IMR-90 (cell line): Measurements from ENCODE around the gene ATP5MK. TPM values are rescaled to one million over a fixed set of nuclear protein-coding genes. Genes with fewer than 3 reads are reported as not detected.

Experiments used
- ATAC-seq: fragments of 200-7000 bp; cut with Tn5 transposase; 2 replicates; pipeline ENCODE4 v1.9.1; 2020; ENCODE audit warnings: low read depth, mild to moderate bottlenecking, moderate library complexity
- Bru-seq: library from RNA; stranded (reverse); fragments of 400-500 nt; gene quantifications from one replicate; lab custom pipeline; 2021; lab: Mats Ljungman, UMichigan
- BruChase-seq, 2 experiments: library from RNA; stranded (reverse); fragments of 400-500 nt; gene quantifications; one replicate each; lab custom pipeline; 2021; lab: Mats Ljungman, UMichigan
- BruUV-seq: library from RNA; stranded (reverse); fragments of 400-500 nt; replicated peaks from 2 replicates; lab custom pipeline; 2021; lab: Mats Ljungman, UMichigan
- CTCF ChIA-PET: fragments of 300-600 bp; formaldehyde crosslinking; extraction: SDS; loops from one replicate; lab custom pipeline; 2021; ENCODE audit warnings: antibody characterized with exemption; lab: Yijun Ruan, JAX
- POLR2A ChIA-PET: fragments of 300-600 bp; sonication (Branson Sonifier 250); formaldehyde crosslinking; loops from one replicate; lab custom pipeline; 2022; ENCODE audit warnings: antibody characterized with exemption; ENCODE audit not compliant: unreplicated experiment; lab: Charles Lee
- DNase-seq: peaks from one replicate; pipeline ENCODE4 v3.0.0; 2013
- H2AFZ ChIP-seq: replicated peaks from 2 replicates; pipeline ENCODE3; 2013; ENCODE audit warnings: low read length, mild to moderate bottlenecking; ENCODE audit not compliant: poor library complexity
- H2AK5ac ChIP-seq: 2 replicates; pipeline ENCODE4 v1.6.1; 2013; ENCODE audit warnings: low read depth, low read length, inconsistent platforms
- H2AK9ac ChIP-seq: replicated peaks from 2 replicates; pipeline ENCODE3; 2013; ENCODE audit warnings: mild to moderate bottlenecking, low read depth, low read length, moderate library complexity; ENCODE audit not compliant: poor library complexity
- H2BK120ac ChIP-seq: 2 replicates; pipeline ENCODE4 v1.6.1; 2013; ENCODE audit warnings: low read depth, low read length, inconsistent platforms
- H2BK15ac ChIP-seq: 3 replicates; pipeline ENCODE4 v1.6.1; 2013; ENCODE audit warnings: low read depth, low read length, inconsistent platforms
- H2BK20ac ChIP-seq: 2 replicates; pipeline ENCODE4 v1.6.1; 2013; ENCODE audit warnings: low read depth, mild to moderate bottlenecking, inconsistent platforms, low read length, moderate library complexity
- H2BK5ac ChIP-seq: 2 replicates; pipeline ENCODE4 v1.6.1; 2013; ENCODE audit warnings: mild to moderate bottlenecking, low read depth, low read length, inconsistent platforms; ENCODE audit not compliant: poor library complexity, severe bottlenecking
- H3K14ac ChIP-seq: replicated peaks from 2 replicates; pipeline ENCODE4 v1.6.1; 2013; ENCODE audit warnings: low read depth, low read length, inconsistent platforms
- H3K18ac ChIP-seq: 2 replicates; pipeline ENCODE4 v1.6.1; 2013; ENCODE audit warnings: low read depth, low read length, control low read depth
- H3K23ac ChIP-seq: 2 replicates; pipeline ENCODE4 v1.6.1; 2013; ENCODE audit warnings: low read depth, low read length, inconsistent platforms
- H3K27ac ChIP-seq: 2 replicates; pipeline ENCODE4 v1.5.1; 2013; ENCODE audit warnings: mild to moderate bottlenecking, control low read depth, low read length; ENCODE audit not compliant: insufficient read depth
- H3K27me3 ChIP-seq: 2 replicates; pipeline ENCODE4 v1.6.1; 2013; ENCODE audit warnings: low read length; ENCODE audit not compliant: control insufficient read depth, insufficient read depth
- H3K36me3 ChIP-seq: 2 replicates; pipeline ENCODE4 v1.6.1; 2013; ENCODE audit warnings: low read length, mixed read lengths; ENCODE audit not compliant: control insufficient read depth, insufficient read depth
- H3K4ac ChIP-seq: 2 replicates; pipeline ENCODE4 v1.6.1; 2013; ENCODE audit warnings: low read depth, low read length, inconsistent platforms
- H3K4me1 ChIP-seq: 2 replicates; pipeline ENCODE4 v1.6.1; 2013; ENCODE audit warnings: low read length, mixed read lengths; ENCODE audit not compliant: control insufficient read depth, insufficient read depth
- H3K4me2 ChIP-seq: 2 replicates; pipeline ENCODE4 v1.6.1; 2013; ENCODE audit warnings: low read depth, mild to moderate bottlenecking, control low read depth, low read length, moderate library complexity
- H3K4me3 ChIP-seq: 2 replicates; pipeline ENCODE4 v1.5.1; 2013; ENCODE audit warnings: low read depth, mild to moderate bottlenecking, control low read depth, low read length, moderate library complexity; ENCODE audit not compliant: insufficient read depth
- H3K56ac ChIP-seq: 2 replicates; pipeline ENCODE4 v1.6.1; 2013; ENCODE audit warnings: low read length, inconsistent platforms; ENCODE audit not compliant: insufficient read depth; ENCODE audit errors: extremely low read depth
- H3K79me1 ChIP-seq, 2 experiments: 2 replicates each; pipeline ENCODE4 v1.6.1; 2013; ENCODE audit warnings: low read length in 2 of 2, inconsistent platforms in 1 of 2, low read depth in 1 of 2
- H3K9ac ChIP-seq: 2 replicates; pipeline ENCODE4 v1.6.1; 2013; ENCODE audit warnings: low read depth, low read length, control low read depth
- H3K9me1 ChIP-seq: 2 replicates; pipeline ENCODE4 v1.6.1; 2013; ENCODE audit warnings: low read length, inconsistent platforms; ENCODE audit not compliant: insufficient read depth
- H3K9me3 ChIP-seq: 2 replicates; pipeline ENCODE4 v1.6.1; 2013; ENCODE audit warnings: low read length; ENCODE audit not compliant: control insufficient read depth, insufficient read depth
- H4K20me1 ChIP-seq: 2 replicates; pipeline ENCODE4 v1.6.1; 2013; ENCODE audit warnings: low read length, inconsistent platforms; ENCODE audit not compliant: insufficient read depth
- H4K5ac ChIP-seq: 2 replicates; pipeline ENCODE4 v1.6.1; 2013; ENCODE audit warnings: mild to moderate bottlenecking, low read depth, low read length, control low read depth
- H4K8ac ChIP-seq, 2 experiments: 2 replicates each; pipeline ENCODE4 v1.6.1; 2013; ENCODE audit warnings: low read depth in 2 of 2, low read length in 2 of 2, control low read depth in 1 of 2, inconsistent platforms in 1 of 2
- H4K91ac ChIP-seq: 2 replicates; pipeline ENCODE4 v1.6.1; 2013; ENCODE audit warnings: low read depth, low read length, inconsistent platforms; ENCODE audit not compliant: insufficient read depth
- BHLHE40 ChIP-seq: fragments of 150-350 bp; IDR thresholded peaks from 2 replicates; pipeline ENCODE4 v1.6.1; 2016; ENCODE audit warnings: mild to moderate bottlenecking, low read depth, low read length
- MAZ ChIP-seq: IDR thresholded peaks from 2 replicates; pipeline ENCODE4 v1.6.1; 2012; ENCODE audit warnings: low read depth, mild to moderate bottlenecking, low read length, improper control_type of control experiment, moderate library complexity, borderline replicate concordance
- MXI1 ChIP-seq: IDR thresholded peaks from 2 replicates; pipeline ENCODE4 v1.6.1; 2012; ENCODE audit warnings: low read depth, mild to moderate bottlenecking, low read length, moderate library complexity, borderline replicate concordance
- NFE2L2 ChIP-seq: fragments of 150-350 bp; IDR thresholded peaks from 2 replicates; pipeline ENCODE4 v1.6.1; 2016; ENCODE audit warnings: low read depth, mild to moderate bottlenecking, low read length
- POLR2A ChIP-seq: IDR thresholded peaks from 2 replicates; pipeline ENCODE4 v1.6.1; 2012; ENCODE audit warnings: mild to moderate bottlenecking, low read depth, low read length
- RAD21 ChIP-seq: IDR thresholded peaks from 2 replicates; pipeline ENCODE4 v1.6.1; 2012; ENCODE audit warnings: low read length, improper control_type of control experiment
- RFX5 ChIP-seq: IDR thresholded peaks from 2 replicates; pipeline ENCODE4 v1.8.0; 2012; ENCODE audit warnings: low read depth, mild to moderate bottlenecking, low read length, moderate library complexity
- WGBS, 2 experiments: methylation state at CpG; one replicate each; pipeline versions ENCODE4 v1.1.5 to v1.1.7; 2013; ENCODE audit warnings: missing lambda C conversion rate in 2 of 2; ENCODE audit not compliant: insufficient read length in 1 of 2; ENCODE audit errors: extremely low coverage in 2 of 2; 5-methylcytosine and 5-hydroxymethylcytosine counted together
- dilution Hi-C: fragments of 300-500 bp; cut with HindIII; formaldehyde crosslinking; loops from one replicate; pipeline ENCODE4 v1.14.3; 2018; ENCODE audit warnings: low sequenced_read_pairs; ENCODE audit not compliant: unreplicated experiment
- in situ Hi-C: fragments of 300-500 bp; cut with MboI; formaldehyde crosslinking; loops from 3 replicates; pipeline ENCODE4 v1.14.3; 2019; ENCODE audit warnings: low sequenced_read_pairs, inconsistent platforms, mixed read lengths
- intact Hi-C: fragments of 100-400 bp; cut with micrococcal nuclease; formaldehyde crosslinking; loops from 2 replicates; pipeline ENCODE4 v1.10.0; 2022
- long read RNA-seq: library from polyadenylated mRNA; unstranded; transcript quantifications from one replicate; pipeline ENCODE4 v2.0.0, GENCODE V29; 2021; ENCODE audit not compliant: unreplicated experiment
- polyA plus RNA-seq, 3 experiments: library from polyadenylated mRNA; depleted of rRNA; stranded (reverse); fragments of >200 nt; gene quantifications; 2 replicates each; pipeline ENCODE4 v1.2.3, GENCODE V29; 2012; ENCODE audit warnings: low replicate concordance in 1 of 3
- total RNA-seq: library from RNA; depleted of rRNA; stranded (reverse); fragments of >200 nt; gene quantifications from 2 replicates; pipeline ENCODE4 v1.2.3, GENCODE V29; 2012; rRNA removed
- TF ChIP-seq, protein P1 (sequence below): fragments of 150-350 bp; IDR thresholded peaks from 2 replicates; pipeline ENCODE4 v1.6.1; 2016; ENCODE audit warnings: low read depth, mild to moderate bottlenecking, low read length, moderate library complexity, borderline replicate concordance
- TF ChIP-seq, protein P2 (sequence below): conservative IDR thresholded peaks from 2 replicates; pipeline ENCODE4 v1.5.1; 2012; ENCODE audit warnings: mild to moderate bottlenecking, low read depth, low read length, improper control_type of control experiment
- TF ChIP-seq, protein P3 (sequence below): fragments of 150-350 bp; IDR thresholded peaks from 2 replicates; pipeline ENCODE4 v1.6.1; 2017; ENCODE audit warnings: mild to moderate bottlenecking, antibody characterized with exemption, low read length, low read depth

The ATP5MK gene, protein sequence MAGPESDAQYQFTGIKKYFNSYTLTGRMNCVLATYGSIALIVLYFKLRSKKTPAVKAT
- 101 and 128 TPM in 2 replicates for total RNA-seq
- polyA plus RNA-seq (2012; rRNA removed) = 73.4 and 89.8 TPM in 2 replicates
- 197 and 1,142 TPM in 2 replicates for polyA plus RNA-seq (2012; cell fraction: cytosol; rRNA removed)
- polyA plus RNA-seq (2012; cell fraction: nucleus; rRNA removed; ENCODE audit: low replicate concordance) = 18.2 and 129 TPM in 2 replicates
- percentile 81 among the genes with signal in this experiment for Bru-seq, nascent RNA
- percentile 77 among the genes with signal in this experiment for BruChase-seq, experiment 1, labeled RNA remaining after a 6-hour chase
- BruChase-seq, experiment 2, labeled RNA remaining after a 2-hour chase = percentile 64 among the genes with signal in this experiment
- long read RNA-seq, transcript ATP5MD-201 (4 exons, 364 nt) = major isoform, 97 of 124 reads
- long read RNA-seq, partial matches to known transcripts = 21 of 124 reads
- long read RNA-seq, other reads (novel, unspliced or antisense) = 3 of 124 reads

DNA sequence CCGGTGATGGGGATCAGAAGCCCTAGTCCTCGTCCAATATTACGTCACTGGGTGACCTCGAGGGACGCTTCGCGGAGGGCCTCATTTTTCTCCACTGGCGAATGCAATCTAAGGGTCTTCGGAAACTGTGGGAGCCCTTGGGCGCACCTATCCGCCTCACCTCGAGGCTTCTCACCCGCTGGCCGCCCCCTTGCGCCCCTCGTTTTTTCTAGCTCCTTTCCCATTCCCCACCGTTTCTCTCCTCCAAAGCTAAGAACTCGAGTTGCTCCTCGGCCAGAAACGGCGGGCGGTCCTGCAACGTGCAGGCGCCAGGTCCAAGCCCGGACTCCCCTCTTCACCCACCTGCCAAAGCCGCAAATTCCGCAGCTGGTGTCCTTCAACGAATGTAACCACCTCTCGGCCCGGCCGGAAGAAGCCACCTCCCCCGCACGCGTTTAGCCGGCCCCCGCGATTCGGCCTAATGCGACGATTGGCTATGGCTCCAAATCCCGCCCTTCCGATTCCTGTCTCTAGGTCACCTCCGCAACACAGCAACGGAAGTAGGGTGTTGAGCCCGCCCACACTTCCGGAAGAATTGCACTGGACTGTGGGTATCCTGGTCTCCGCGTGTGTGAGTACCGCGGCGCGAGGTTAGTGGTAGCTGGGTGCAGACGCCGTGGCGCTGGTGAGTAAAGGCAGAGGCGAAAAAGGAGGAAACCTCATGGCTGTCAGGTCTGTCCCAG is at the start of gene ATP5MK, which contains the start of gene PDCD11:
ATP5MK (minus strand) TSS at position 409 of the 722 bp plus-strand sequence. CDS start 4,018 bp downstream, outside the sequence.
PDCD11 (plus strand) TSS at position 560 of the 722 bp plus-strand sequence. CDS start 1,801 bp downstream, outside the sequence.
- no peak within 1 kb of the TSS; the same call in 2 of the 3 replicates for H2BK15ac ChIP-seq
- peak; percentile 73; the same call in 1 of the 2 replicates for TF ChIP-seq BHLHE40
- TF ChIP-seq NFE2L2 = no peak
- TF ChIP-seq MAZ = peak; percentile 41; the same call in 1 of the 2 replicates
- TF ChIP-seq, protein P1, sequence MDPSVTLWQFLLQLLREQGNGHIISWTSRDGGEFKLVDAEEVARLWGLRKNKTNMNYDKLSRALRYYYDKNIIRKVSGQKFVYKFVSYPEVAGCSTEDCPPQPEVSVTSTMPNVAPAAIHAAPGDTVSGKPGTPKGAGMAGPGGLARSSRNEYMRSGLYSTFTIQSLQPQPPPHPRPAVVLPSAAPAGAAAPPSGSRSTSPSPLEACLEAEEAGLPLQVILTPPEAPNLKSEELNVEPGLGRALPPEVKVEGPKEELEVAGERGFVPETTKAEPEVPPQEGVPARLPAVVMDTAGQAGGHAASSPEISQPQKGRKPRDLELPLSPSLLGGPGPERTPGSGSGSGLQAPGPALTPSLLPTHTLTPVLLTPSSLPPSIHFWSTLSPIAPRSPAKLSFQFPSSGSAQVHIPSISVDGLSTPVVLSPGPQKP = 0 out of 2 replicates have a peak, but pooled peaks have one; percentile 4
- TF ChIP-seq RAD21 = no peak
- TF ChIP-seq, protein P2, sequence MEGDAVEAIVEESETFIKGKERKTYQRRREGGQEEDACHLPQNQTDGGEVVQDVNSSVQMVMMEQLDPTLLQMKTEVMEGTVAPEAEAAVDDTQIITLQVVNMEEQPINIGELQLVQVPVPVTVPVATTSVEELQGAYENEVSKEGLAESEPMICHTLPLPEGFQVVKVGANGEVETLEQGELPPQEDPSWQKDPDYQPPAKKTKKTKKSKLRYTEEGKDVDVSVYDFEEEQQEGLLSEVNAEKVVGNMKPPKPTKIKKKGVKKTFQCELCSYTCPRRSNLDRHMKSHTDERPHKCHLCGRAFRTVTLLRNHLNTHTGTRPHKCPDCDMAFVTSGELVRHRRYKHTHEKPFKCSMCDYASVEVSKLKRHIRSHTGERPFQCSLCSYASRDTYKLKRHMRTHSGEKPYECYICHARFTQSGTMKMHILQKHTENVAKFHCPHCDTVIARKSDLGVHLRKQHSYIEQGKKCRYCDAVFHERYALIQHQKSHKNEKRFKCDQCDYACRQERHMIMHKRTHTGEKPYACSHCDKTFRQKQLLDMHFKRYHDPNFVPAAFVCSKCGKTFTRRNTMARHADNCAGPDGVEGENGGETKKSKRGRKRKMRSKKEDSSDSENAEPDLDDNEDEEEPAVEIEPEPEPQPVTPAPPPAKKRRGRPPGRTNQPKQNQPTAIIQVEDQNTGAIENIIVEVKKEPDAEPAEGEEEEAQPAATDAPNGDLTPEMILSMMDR = peak; percentile 36
- peak; percentile 99 for TF ChIP-seq MXI1
- TF ChIP-seq RFX5 = no peak
- TF ChIP-seq, protein P3, sequence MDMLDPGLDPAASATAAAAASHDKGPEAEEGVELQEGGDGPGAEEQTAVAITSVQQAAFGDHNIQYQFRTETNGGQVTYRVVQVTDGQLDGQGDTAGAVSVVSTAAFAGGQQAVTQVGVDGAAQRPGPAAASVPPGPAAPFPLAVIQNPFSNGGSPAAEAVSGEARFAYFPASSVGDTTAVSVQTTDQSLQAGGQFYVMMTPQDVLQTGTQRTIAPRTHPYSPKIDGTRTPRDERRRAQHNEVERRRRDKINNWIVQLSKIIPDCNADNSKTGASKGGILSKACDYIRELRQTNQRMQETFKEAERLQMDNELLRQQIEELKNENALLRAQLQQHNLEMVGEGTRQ = 0 out of 2 replicates have a peak, but pooled peaks have one; percentile 6
- TF ChIP-seq POLR2A = peak; percentile 90
- POLR2A ChIA-PET = interaction anchor here (0.6 kb wide), 1 partner anchor 9 kb away, joined by 4 read pairs; no protein-coding TSS in a partner anchor
- H3K4me3 ChIP-seq = peak within 1 kb of the TSS; percentile 95
- TSS peak; percentile 60 for BruUV-seq
- CTCF ChIA-PET = no interaction called here
- intact Hi-C loops = loop anchor here (1.0 kb wide), 1 partner anchor 45 kb away; the partner anchor contains the start of gene PCGF6
- dilution Hi-C loops = no loop called here
- H2BK120ac ChIP-seq = no peak within 1 kb of the TSS
- H2BK5ac ChIP-seq = peak within 1 kb of the TSS; percentile 52
- H3K4me2 ChIP-seq = peak within 1 kb of the TSS; percentile 93
- peak; percentile 99 for ATAC-seq
- H4K8ac ChIP-seq = peak within 1 kb of the TSS; percentile 51 to 95
- no peak within 1 kb of the TSS for H2BK20ac ChIP-seq
- peaks cover 5% of the 10 kb centered on the region; the same call in 1 of the 2 replicates for H4K20me1 ChIP-seq
- H3K18ac ChIP-seq = no peak within 1 kb of the TSS
- H2AK9ac ChIP-seq = peak within 1 kb of the TSS; percentile 97
- peak within 1 kb of the TSS; percentile 66 for H4K91ac ChIP-seq
- H3K27me3 ChIP-seq = no peaks in the 10 kb centered on the region
- H3K9ac ChIP-seq = peak within 1 kb of the TSS; percentile 92
- peaks cover 29 to 50% of the 10 kb centered on the region in 2 experiments for H3K79me1 ChIP-seq
- peak within 1 kb of the TSS; percentile 83 for H2AK5ac ChIP-seq
- peak within 1 kb of the TSS; percentile 70 for H3K56ac ChIP-seq
- H3K36me3 ChIP-seq = peaks cover 19% of the 10 kb centered on the region
- peak within 1 kb of the TSS; percentile 89 for H3K14ac ChIP-seq
- peak within 1 kb of the TSS; percentile 82 for H3K27ac ChIP-seq
- H4K5ac ChIP-seq = peak within 1 kb of the TSS; percentile 84
- 1% methylated on average over 37 of the region's 56 CpGs; no CpG with 5 or more reads in 1 of the 2 experiments for WGBS, 2 experiments
- peak within 1 kb of the TSS; percentile 93 for H2AFZ ChIP-seq
- peak; percentile 98 for DNase-seq
- peaks cover 8% of the 10 kb centered on the region for H3K4me1 ChIP-seq
- peak within 1 kb of the TSS; percentile 94 for H3K23ac ChIP-seq
- in situ Hi-C loops = no loop called here
- H3K9me3 ChIP-seq = no peaks in the 10 kb centered on the region
- peak within 1 kb of the TSS; percentile 85 for H3K4ac ChIP-seq
- peaks cover 2% of the 10 kb centered on the region; the same call in 1 of the 2 replicates for H3K9me1 ChIP-seq
